ENCODE results near the gene TIMM8A.

- no peak for TF ChIP-seq CTCF (IDR thresholded peaks at IDR 0.05)
- TF ChIP-seq POLR2A (IDR thresholded peaks at IDR 0.05) = no peak
Observed at GRCh38 chrX:101391831-101392230, 43.3 kb upstream of the TIMM8A start.

Data from lower leg skin (tissue), 3 donors.